A673 (cell line): ENCODE results near the gene ECHS1. TPM values are rescaled to one million over a fixed set of nuclear protein-coding genes. Genes with fewer than 3 reads are reported as not detected.
A peak's percentile ranks its signal among the peaks of the same experiment; 100 is the strongest.

Experiments
- BruUV-seq: library from RNA; stranded (reverse); fragments of 400-500 nt; replicated peaks from 2 replicates; lab custom pipeline; 2021; lab: Mats Ljungman, UMichigan
- CTCF ChIA-PET: fragments of 300-600 bp; sonication (Branson Sonifier 250); formaldehyde crosslinking; loops from one replicate; lab custom pipeline; 2022; ENCODE audit warnings: antibody characterized with exemption; lab: Charles Lee
- POLR2A ChIA-PET: fragments of 300-600 bp; sonication (Branson Sonifier 250); formaldehyde crosslinking; loops from one replicate; lab custom pipeline; 2022; ENCODE audit warnings: antibody characterized with exemption; ENCODE audit not compliant: low non-redundant PET; lab: Charles Lee
- DNase-seq: peaks from one replicate; pipeline ENCODE4 v3.0.0-alpha.2; 2015; ENCODE audit warnings: low spot score
- H3K27ac ChIP-seq: fragments of 200-600 bp; sonication (generic); 2 replicates; pipeline ENCODE4 v1.5.1; 2016; ENCODE audit warnings: mixed run types, low read depth, mild to moderate bottlenecking, mixed read lengths, antibody characterized with exemption, low read length; ENCODE audit not compliant: poor library complexity, severe bottlenecking
- H3K27me3 ChIP-seq: fragments of 200-600 bp; sonication (generic); replicated peaks from 2 replicates; pipeline ENCODE4 v1.6.1; 2017; ENCODE audit warnings: mixed run types, low read depth, mild to moderate bottlenecking, mixed read lengths, antibody characterized with exemption, low read length; ENCODE audit not compliant: insufficient read depth, poor library complexity
- H3K36me3 ChIP-seq: fragments of 200-600 bp; sonication (generic); 2 replicates; pipeline ENCODE4 v1.6.1; 2016; ENCODE audit warnings: mixed run types, mild to moderate bottlenecking, mixed read lengths, antibody characterized with exemption, low read length; ENCODE audit not compliant: insufficient read depth, poor library complexity, severe bottlenecking
- H3K4me1 ChIP-seq: fragments of 200-600 bp; sonication (generic); 2 replicates; pipeline ENCODE4 v1.6.1; 2017; ENCODE audit warnings: mixed run types, mild to moderate bottlenecking, mixed read lengths, antibody characterized with exemption, low read length; ENCODE audit not compliant: insufficient read depth, poor library complexity, severe bottlenecking
- H3K4me3 ChIP-seq: fragments of 200-600 bp; sonication (generic); 2 replicates; pipeline ENCODE4 v1.5.1; 2016; ENCODE audit warnings: low read depth, mixed run types, mild to moderate bottlenecking, mixed read lengths, low read length; ENCODE audit not compliant: poor library complexity, severe bottlenecking
- H3K9me3 ChIP-seq: fragments of 200-600 bp; sonication (generic); 2 replicates; pipeline ENCODE4 v1.6.1; 2016; ENCODE audit warnings: mixed run types, low read depth, mild to moderate bottlenecking, mixed read lengths, antibody characterized with exemption, low read length; ENCODE audit not compliant: poor library complexity, severe bottlenecking
- EZH2 ChIP-seq: fragments of 200-600 bp; sonication (generic); IDR thresholded peaks from 2 replicates; pipeline ENCODE4 v1.6.1; 2017; ENCODE audit warnings: borderline replicate concordance, low read depth, mild to moderate bottlenecking, mixed read lengths, antibody characterized with exemption, low read length; ENCODE audit not compliant: poor library complexity, severe bottlenecking
- intact Hi-C: fragments of 100-400 bp; cut with micrococcal nuclease; formaldehyde crosslinking; loops from one replicate; pipeline ENCODE4 v1.10.0; 2022; ENCODE audit not compliant: unreplicated experiment
- total RNA-seq: library from RNA; stranded (reverse); gene quantifications from 2 replicates; pipeline ENCODE4 v1.2.3, GENCODE V29; 2021
- TF ChIP-seq, protein P1 (sequence below): fragments of 300-800, 200-600 bp; sonication (generic); conservative IDR thresholded peaks from 2 replicates; pipeline ENCODE4 v1.5.1; 2017; ENCODE audit warnings: low read depth, mild to moderate bottlenecking, antibody characterized with exemption, low read length, moderate library complexity, mixed read lengths

The ECHS1 gene
- total RNA-seq, 1 experiment from 2014 or later: 96.3 TPM

GRCh38 chr10:133318494-133319127 lies 54.5 kb downstream of the ECHS1 start:
- peak; percentile 85 for DNase-seq
- intact Hi-C loops: no loop called here
- CTCF ChIA-PET: no interaction called here
- no peaks in the 10 kb centered on the region for H3K36me3 ChIP-seq
- TF ChIP-seq, protein P1, sequence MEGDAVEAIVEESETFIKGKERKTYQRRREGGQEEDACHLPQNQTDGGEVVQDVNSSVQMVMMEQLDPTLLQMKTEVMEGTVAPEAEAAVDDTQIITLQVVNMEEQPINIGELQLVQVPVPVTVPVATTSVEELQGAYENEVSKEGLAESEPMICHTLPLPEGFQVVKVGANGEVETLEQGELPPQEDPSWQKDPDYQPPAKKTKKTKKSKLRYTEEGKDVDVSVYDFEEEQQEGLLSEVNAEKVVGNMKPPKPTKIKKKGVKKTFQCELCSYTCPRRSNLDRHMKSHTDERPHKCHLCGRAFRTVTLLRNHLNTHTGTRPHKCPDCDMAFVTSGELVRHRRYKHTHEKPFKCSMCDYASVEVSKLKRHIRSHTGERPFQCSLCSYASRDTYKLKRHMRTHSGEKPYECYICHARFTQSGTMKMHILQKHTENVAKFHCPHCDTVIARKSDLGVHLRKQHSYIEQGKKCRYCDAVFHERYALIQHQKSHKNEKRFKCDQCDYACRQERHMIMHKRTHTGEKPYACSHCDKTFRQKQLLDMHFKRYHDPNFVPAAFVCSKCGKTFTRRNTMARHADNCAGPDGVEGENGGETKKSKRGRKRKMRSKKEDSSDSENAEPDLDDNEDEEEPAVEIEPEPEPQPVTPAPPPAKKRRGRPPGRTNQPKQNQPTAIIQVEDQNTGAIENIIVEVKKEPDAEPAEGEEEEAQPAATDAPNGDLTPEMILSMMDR: peak; percentile 94
- TF ChIP-seq EZH2: no peak
- no peak overlapping the region for H3K27ac ChIP-seq
- no TSS peak for BruUV-seq
- H3K4me1 ChIP-seq: no peaks in the 10 kb centered on the region
- POLR2A ChIA-PET: no interaction called here
- H3K4me3 ChIP-seq: peak overlapping the region; percentile 49
- H3K27me3 ChIP-seq: no peaks in the 10 kb centered on the region
- H3K9me3 ChIP-seq: no peaks in the 10 kb centered on the region

DNA sequence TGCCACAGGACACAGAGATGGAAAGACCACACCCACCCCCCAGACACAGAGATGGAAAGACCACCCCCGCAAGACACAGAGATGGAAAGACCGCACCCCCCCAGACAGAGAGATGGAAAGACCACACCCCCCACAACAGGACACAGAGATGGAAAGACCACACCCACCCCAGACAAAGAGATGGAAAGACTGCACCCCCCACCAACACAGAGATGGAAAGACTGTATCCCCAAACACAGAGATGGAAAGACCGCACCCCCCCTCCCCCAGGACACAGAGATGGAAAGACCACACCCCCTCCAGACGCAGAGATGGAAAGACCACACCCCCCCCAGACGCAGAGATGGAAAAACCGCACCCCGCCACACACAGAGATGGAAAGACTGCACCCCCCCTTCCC lies 56.4 kb downstream of the ECHS1 start:
- H3K27me3 ChIP-seq: no peaks in the 10 kb centered on the region
- no peak overlapping the region for H3K27ac ChIP-seq
- intact Hi-C loops: no loop called here
- ChIA-PET CTCF (no interaction called here), POLR2A (no interaction called here)
- no peaks in the 10 kb centered on the region for H3K4me1 ChIP-seq
- no peaks in the 10 kb centered on the region for H3K9me3 ChIP-seq
- no peak for DNase-seq
- H3K36me3 ChIP-seq: no peaks in the 10 kb centered on the region
- TF ChIP-seq, protein P1: no peak
- TF ChIP-seq EZH2: no peak
- no TSS peak for BruUV-seq
- H3K4me3 ChIP-seq: no peak overlapping the region

DNA sequence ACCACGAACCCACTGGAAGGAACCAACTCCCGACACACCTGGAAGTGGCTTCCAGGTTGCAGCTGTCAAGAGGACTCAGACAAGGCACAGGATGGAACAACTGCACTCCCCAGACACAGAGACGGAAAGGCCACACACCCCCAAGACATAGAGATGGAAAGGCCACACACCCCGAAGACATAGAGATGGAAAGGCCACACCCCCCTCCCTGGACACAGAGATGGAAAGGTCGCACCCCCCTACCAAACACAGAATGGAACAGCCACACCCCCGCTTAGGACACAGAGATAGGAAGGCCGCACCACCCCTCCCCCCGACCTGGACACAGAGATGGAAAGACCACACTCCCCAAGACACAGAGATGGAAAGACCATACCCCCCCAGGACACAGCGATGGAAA lies 56.9 kb downstream of the ECHS1 start:
- no peak overlapping the region for H3K27ac ChIP-seq
- ChIA-PET CTCF (interaction anchor here (0.7 kb wide), 1 partner anchor 13 kb away, joined by 3 read pairs; no protein-coding TSS in a partner anchor), POLR2A (no interaction called here)
- H3K9me3 ChIP-seq: no peaks in the 10 kb centered on the region
- BruUV-seq: no TSS peak
- no peaks in the 10 kb centered on the region for H3K4me1 ChIP-seq
- H3K36me3 ChIP-seq: peaks cover under 1% of the 10 kb centered on the region
- no peak overlapping the region for H3K4me3 ChIP-seq
- intact Hi-C loops: no loop called here
- DNase-seq: no peak
- no peaks in the 10 kb centered on the region for H3K27me3 ChIP-seq
- TF ChIP-seq, protein P1: no peak
- no peak for TF ChIP-seq EZH2
